Endothelial cell of umbilical vein (primary cell): ENCODE measurements around the gene NTNG1. TPM values are rescaled to one million over a fixed set of nuclear protein-coding genes. Genes with fewer than 3 reads are reported as not detected.

Source experiments
- BruUV-seq: library from RNA; stranded (reverse); fragments of 400-500 nt; replicated peaks from 2 replicates; lab custom pipeline; 2021; lab: Mats Ljungman, UMichigan
- CTCF ChIA-PET: fragments of 300-600, 350-600 bp; sonication (Branson Sonifier 250); formaldehyde crosslinking; loops from one replicate; lab custom pipeline; 2021; ENCODE audit warnings: antibody characterized with exemption, inconsistent platforms; lab: Charles Lee
- POLR2A ChIA-PET: fragments of 300-600, 350-600 bp; sonication (Branson Sonifier 250); formaldehyde crosslinking; loops from one replicate; lab custom pipeline; 2021; ENCODE audit warnings: antibody characterized with exemption, inconsistent platforms; lab: Charles Lee
- DNase-seq: peaks from one replicate; pipeline ENCODE4 v3.0.0-alpha.2; 2011; ENCODE audit warnings: low read depth, low spot score
- FAIRE-seq: peaks from 2 replicates; lab custom pipeline; 2011; peaks lifted over from hg19 to GRCh38; lab: Jason Lieb, UNC
- H2AFZ ChIP-seq: 2 replicates; pipeline ENCODE4 v1.6.0; 2012; ENCODE audit warnings: low read depth, low read length, control low read depth, inconsistent platforms
- H3K27ac ChIP-seq: 2 replicates; pipeline ENCODE4 v1.5.1; 2011; ENCODE audit warnings: low read depth, mild to moderate bottlenecking, control low read depth, low read length, moderate library complexity; ENCODE audit not compliant: insufficient read depth
- H3K27me3 ChIP-seq, 2 experiments: 2 replicates each; pipeline versions ENCODE4 v1.6.0 to v1.6.1; 2011; ENCODE audit warnings: low read length in 2 of 2, mixed read lengths in 1 of 2; ENCODE audit not compliant: control insufficient read depth in 2 of 2, insufficient read depth in 2 of 2
- H3K36me3 ChIP-seq, 2 experiments: 2 replicates in 1 of 2; 3 replicates in 1 of 2; pipeline ENCODE4 v1.5.1; 2011; ENCODE audit warnings: low read length in 2 of 2, mild to moderate bottlenecking in 1 of 2, moderate library complexity in 1 of 2; ENCODE audit not compliant: control insufficient read depth in 2 of 2, insufficient read depth in 2 of 2; ENCODE audit errors: extremely low read depth in 1 of 2
- H3K4me1 ChIP-seq: 3 replicates; pipeline ENCODE4 v1.5.1; 2011; ENCODE audit warnings: mild to moderate bottlenecking, low read length; ENCODE audit not compliant: control insufficient read depth, insufficient read depth; ENCODE audit errors: extremely low read depth
- H3K4me2 ChIP-seq: 2 replicates; pipeline ENCODE4 v1.6.1; 2011; ENCODE audit warnings: low read length, control low read depth, mixed read lengths; ENCODE audit not compliant: insufficient read depth
- H3K4me3 ChIP-seq, 3 experiments: fragments of 200-600 bp in 1 of 3; sonication (generic), shearing (Covaris generic) in 1 of 3; replicated peaks in 1 of 3; 2 replicates each; pipeline ENCODE4 v1.5.1; 2011 to 2016; ENCODE audit warnings: control low read depth in 3 of 3, low read length in 3 of 3, mild to moderate bottlenecking in 2 of 3, inconsistent platforms in 1 of 3, low read depth in 1 of 3, moderate library complexity in 1 of 3; ENCODE audit not compliant: insufficient read depth in 1 of 3
- H3K79me2 ChIP-seq: 2 replicates; pipeline ENCODE4 v1.6.0; 2012; ENCODE audit warnings: low read length, inconsistent platforms; ENCODE audit not compliant: control insufficient read depth, insufficient read depth
- H3K9ac ChIP-seq: replicated peaks from 2 replicates; pipeline ENCODE3; 2011; ENCODE audit warnings: low read length, control low read depth; ENCODE audit not compliant: insufficient read depth; ENCODE audit errors: extremely low read depth
- H3K9me1 ChIP-seq: replicated peaks from 3 replicates; pipeline ENCODE4 v1.6.0; 2011; ENCODE audit warnings: mild to moderate bottlenecking, low read length; ENCODE audit not compliant: control insufficient read depth, insufficient read depth; ENCODE audit errors: extremely low read depth
- H3K9me3 ChIP-seq: replicated peaks from 2 replicates; pipeline ENCODE4 v1.5.1; 2012; ENCODE audit warnings: low read length, inconsistent platforms; ENCODE audit not compliant: control insufficient read depth, insufficient read depth
- H4K20me1 ChIP-seq: replicated peaks from 2 replicates; pipeline ENCODE3; 2011; ENCODE audit warnings: mild to moderate bottlenecking, low read length; ENCODE audit not compliant: control insufficient read depth, insufficient read depth; ENCODE audit errors: extremely low read depth
- CTCF ChIP-seq, 2 donors: IDR thresholded peaks; 1 replicate in 1 of 2; 2 replicates in 1 of 2; pipeline ENCODE4 v1.5.1; 2011; ENCODE audit warnings: low read length in 2 of 2, mild to moderate bottlenecking in 2 of 2, moderate library complexity in 2 of 2, control low read depth in 1 of 2, inconsistent platforms in 1 of 2, low read depth in 1 of 2; ENCODE audit not compliant: insufficient read depth in 1 of 2; ENCODE audit errors: extremely low read depth in 1 of 2
- EZH2 ChIP-seq: IDR thresholded peaks from 2 replicates; pipeline ENCODE4 v1.6.1; 2012; ENCODE audit warnings: borderline replicate concordance, low read depth, mild to moderate bottlenecking, moderate library complexity, low read length, inconsistent platforms; ENCODE audit not compliant: severe bottlenecking
- FOS ChIP-seq: IDR thresholded peaks from 2 replicates; pipeline ENCODE4 v1.6.1; 2011; ENCODE audit warnings: mild to moderate bottlenecking, low read length, moderate library complexity, borderline replicate concordance; ENCODE audit not compliant: insufficient read depth
- GATA2 ChIP-seq: IDR thresholded peaks from 2 replicates; pipeline ENCODE4 v1.7.0; 2011; ENCODE audit warnings: low read depth, mild to moderate bottlenecking, moderate library complexity, mixed read lengths, low read length; ENCODE audit not compliant: insufficient read length, insufficient read depth
- JUN ChIP-seq: IDR thresholded peaks from 2 replicates; pipeline ENCODE4 v1.6.1; 2011; ENCODE audit warnings: borderline replicate concordance, low read depth; ENCODE audit not compliant: insufficient read length, insufficient read depth
- MYC ChIP-seq: IDR thresholded peaks from one replicate; pipeline ENCODE4 v1.6.1; 2011; ENCODE audit warnings: mild to moderate bottlenecking, low read depth, low read length
- POLR2A ChIP-seq: IDR thresholded peaks from 2 replicates; pipeline ENCODE4 v1.6.1; 2012; ENCODE audit warnings: low read depth, mild to moderate bottlenecking, control low read depth, low read length
- POLR2AphosphoS5 ChIP-seq: IDR thresholded peaks from 2 replicates; pipeline ENCODE4 v1.6.1; 2012; ENCODE audit warnings: low read depth, mild to moderate bottlenecking, control low read depth, low read length, moderate library complexity; ENCODE audit not compliant: insufficient read depth
- dilution Hi-C: fragments of 300-500 bp; cut with MboI; formaldehyde crosslinking; loops from one replicate; pipeline ENCODE4 v1.15.0; 2019; ENCODE audit warnings: low sequenced_read_pairs; ENCODE audit not compliant: extremely low pct_ligation_motif_present
- intact Hi-C: fragments of 100-400 bp; cut with micrococcal nuclease; formaldehyde crosslinking; loops from one replicate; pipeline ENCODE4 v1.10.0; 2022
- polyA plus RNA-seq, 4 experiments: library from polyadenylated mRNA; depleted of rRNA in 3 of 4; stranded (reverse) in 3 of 4; unstranded in 1 of 4; fragments of >200 nt; gene quantifications; 2 replicates each; pipeline versions ENCODE4 v1.2.1 to v1.2.3, GENCODE V29; 2011 to 2012; ENCODE audit warnings: missing spikeins in 1 of 4
- total RNA-seq: library from RNA; stranded (reverse); gene quantifications from 2 replicates; pipeline ENCODE4 v1.2.3, GENCODE V29; 2021
- TF ChIP-seq, protein P1 (sequence below): IDR thresholded peaks from 2 replicates; pipeline ENCODE4 v1.6.1; 2011; ENCODE audit not compliant: insufficient read depth, insufficient read length

Gene NTNG1
- total and polyA plus RNA-seq, 2 donors (not counting 3 experiments of a cell fraction or from before 2014, with no cell fraction given) = not detected

- Histone ChIP-seq H3K9me1 (no peaks in the 10 kb centered on the region), H3K9me3 (no peaks in the 10 kb centered on the region), H3K4me1 (no peaks in the 10 kb centered on the region), H3K79me2 (no peaks in the 10 kb centered on the region), H3K4me3 (no peak overlapping the region), H3K27me3 (no peaks in the 10 kb centered on the region), H3K9ac (no peak overlapping the region), H4K20me1 (no peaks in the 10 kb centered on the region), H3K27ac (no peak overlapping the region), H3K4me2 (no peak overlapping the region), H2AFZ (no peak overlapping the region), H3K36me3 (no peaks in the 10 kb centered on the region)
- intact Hi-C loops (no loop called here), dilution Hi-C loops (no loop called here)
- DNase-seq (no peak), FAIRE-seq (no peak)
- ChIA-PET POLR2A (no interaction called here), CTCF (no interaction called here)
- BruUV-seq = no TSS peak
- TF ChIP-seq FOS (no peak), GATA2 (no peak), EZH2 (no peak), POLR2AphosphoS5 (no peak), JUN (no peak), MYC (no peak), POLR2A (no peak)
- TF ChIP-seq, protein P1, sequence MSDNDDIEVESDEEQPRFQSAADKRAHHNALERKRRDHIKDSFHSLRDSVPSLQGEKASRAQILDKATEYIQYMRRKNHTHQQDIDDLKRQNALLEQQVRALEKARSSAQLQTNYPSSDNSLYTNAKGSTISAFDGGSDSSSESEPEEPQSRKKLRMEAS = no peak
Observed at GRCh38 chr1:107342316-107342715, 201.5 kb downstream of the NTNG1 start.

- POLR2A ChIA-PET = no interaction called here
- BruUV-seq = no TSS peak
- H3K9me3 ChIP-seq = no peaks in the 10 kb centered on the region
Observed at GRCh38 chr1:107342768-107343167, 201.9 kb downstream of the NTNG1 start.

More at GRCh38 chr1:107342768-107343167, 201.9 kb downstream of the NTNG1 start:
- Histone ChIP-seq H3K27ac (no peak overlapping the region), H3K27me3 (no peaks in the 10 kb centered on the region), H3K4me3 (no peak overlapping the region), H3K9me1 (no peaks in the 10 kb centered on the region), H3K36me3 (no peaks in the 10 kb centered on the region), H4K20me1 (no peaks in the 10 kb centered on the region), H3K9ac (no peak overlapping the region), H3K4me2 (no peak overlapping the region), H2AFZ (no peak overlapping the region), H3K79me2 (no peaks in the 10 kb centered on the region), H3K4me1 (no peaks in the 10 kb centered on the region)
- CTCF ChIA-PET = no interaction called here
- no peak for DNase-seq
- no peak for FAIRE-seq
- TF ChIP-seq CTCF (IDR thresholded peaks at IDR 0.05; ENCODE audit: extremely low read depth in 1 of 2, insufficient read depth in 1 of 2, low read depth in 1 of 2, low read length in 2 of 2) (no peak), MYC (no peak), POLR2AphosphoS5 (no peak), JUN (no peak), EZH2 (no peak), FOS (no peak), GATA2 (no peak), POLR2A (no peak)
- TF ChIP-seq, protein P1 = no peak
- intact Hi-C loops = no loop called here
- dilution Hi-C loops = no loop called here
